OCI-LY3 (cell line): Measurements from ENCODE around the gene ERCC6L.

Source experiments
- H2AFZ ChIP-seq: fragments of 200-600, 300-600 bp; shearing (Covaris generic); 2 replicates; pipeline ENCODE4 v1.6.0; 2014; ENCODE audit warnings: antibody characterized with exemption, low read depth, low read length
- H3K27ac ChIP-seq: fragments of 200-600, 300-600 bp; sonication (generic); 2 replicates; pipeline ENCODE4 v1.5.1; 2014; ENCODE audit warnings: mild to moderate bottlenecking, low read length, moderate library complexity, mixed read lengths
- H3K27me3 ChIP-seq: fragments of 200-600, 300-600 bp; sonication (generic); 2 replicates; pipeline ENCODE4 v1.6.1; 2014; ENCODE audit warnings: low read depth, low read length, mixed read lengths
- H3K36me3 ChIP-seq: fragments of 200-600, 300-600 bp; sonication (generic); replicated peaks from 2 replicates; pipeline ENCODE3; 2014; ENCODE audit warnings: low read depth, low read length, mixed read lengths
- H3K4me1 ChIP-seq: fragments of 300-600, 200-600 bp; sonication (generic); 2 replicates; pipeline ENCODE4 v1.6.1; 2014; ENCODE audit warnings: low read length, mixed read lengths
- H3K4me2 ChIP-seq: fragments of 200-600, 300-600 bp; sonication (generic); 2 replicates; pipeline ENCODE4 v1.6.1; 2014; ENCODE audit warnings: low read length, mixed read lengths
- H3K4me3 ChIP-seq: fragments of 300-600, 200-600 bp; sonication (generic); 2 replicates; pipeline ENCODE4 v1.5.1; 2014; ENCODE audit warnings: antibody characterized with exemption, mild to moderate bottlenecking, low read length, moderate library complexity
- H3K79me2 ChIP-seq: fragments of 300-600, 200-600 bp; shearing (Covaris generic); 2 replicates; pipeline ENCODE4 v1.6.1; 2014; ENCODE audit warnings: mild to moderate bottlenecking, low read length, mixed read lengths
- H3K9ac ChIP-seq: fragments of 300-600, 200-600 bp; shearing (Covaris generic); 2 replicates; pipeline ENCODE4 v1.6.0; 2014; ENCODE audit warnings: mild to moderate bottlenecking, low read length, moderate library complexity
- H3K9me3 ChIP-seq: fragments of 200-600, 300-600 bp; shearing (Covaris generic); 2 replicates; pipeline ENCODE4 v1.6.1; 2014; ENCODE audit warnings: low read length, mixed read lengths; ENCODE audit not compliant: insufficient read depth
- H4K20me1 ChIP-seq: fragments of 200-600, 300-600 bp; sonication (generic); 2 replicates; pipeline ENCODE4 v1.6.1; 2016; ENCODE audit warnings: low read length, mixed read lengths; ENCODE audit not compliant: insufficient read depth
- EZH2phosphoT487 ChIP-seq: fragments of 200-600 bp; shearing (Covaris generic); IDR thresholded peaks from 2 replicates; pipeline ENCODE4 v1.6.1; 2018; ENCODE audit warnings: antibody characterized with exemption, mixed run types, low read depth
- TF ChIP-seq, protein P1 (sequence below): fragments of 200-600, 300-600 bp; sonication (generic); IDR thresholded peaks from 2 replicates; pipeline ENCODE4 v1.5.1; 2014; ENCODE audit warnings: antibody characterized with exemption, low read length, low read depth

The ERCC6L gene

DNA sequence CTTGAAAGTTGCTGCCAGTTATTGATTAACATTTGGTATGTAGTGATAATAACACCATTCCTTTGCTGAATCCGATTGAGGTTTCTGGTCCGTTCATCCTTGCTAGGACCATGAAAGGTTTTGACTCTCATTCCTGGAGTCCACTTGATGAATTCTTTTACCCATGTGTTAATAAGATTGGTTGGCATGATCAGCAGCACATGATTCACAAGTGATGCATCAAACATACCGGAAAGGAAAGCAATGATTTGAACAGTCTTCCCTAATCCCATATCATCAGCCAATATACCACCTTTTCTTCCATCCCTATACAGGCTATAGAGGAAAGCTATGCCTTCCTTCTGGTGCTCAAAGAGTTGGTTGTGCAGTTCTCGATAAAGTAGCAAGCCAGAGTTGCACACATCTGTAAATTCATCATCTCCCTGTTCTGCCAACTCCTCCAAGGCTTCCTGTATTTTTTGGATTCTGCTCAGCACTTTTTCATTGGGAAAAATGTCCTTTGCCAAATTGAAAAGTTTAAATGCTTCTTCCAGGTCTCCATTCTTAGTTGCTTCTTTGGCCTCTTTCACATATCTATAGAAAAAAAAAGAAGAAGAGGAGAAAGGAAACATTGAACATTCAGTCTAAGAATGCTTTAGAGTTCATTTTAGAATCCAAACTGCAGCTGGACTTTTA lies 30.6 kb downstream of the ERCC6L start:
- Histone ChIP-seq H3K9me3 (no peaks in the 10 kb centered on the region), H3K4me2 (no peak overlapping the region), H3K36me3 (peaks cover 25% of the 10 kb centered on the region), H3K27ac (no peak overlapping the region), H4K20me1 (peaks cover 12% of the 10 kb centered on the region), H3K9ac (no peak overlapping the region), H3K27me3 (no peaks in the 10 kb centered on the region), H2AFZ (no peak overlapping the region), H3K4me1 (no peaks in the 10 kb centered on the region), H3K4me3 (no peak overlapping the region), H3K79me2 (peaks cover 17% of the 10 kb centered on the region; the same call in 1 of the 2 replicates)
- TF ChIP-seq, protein P1, sequence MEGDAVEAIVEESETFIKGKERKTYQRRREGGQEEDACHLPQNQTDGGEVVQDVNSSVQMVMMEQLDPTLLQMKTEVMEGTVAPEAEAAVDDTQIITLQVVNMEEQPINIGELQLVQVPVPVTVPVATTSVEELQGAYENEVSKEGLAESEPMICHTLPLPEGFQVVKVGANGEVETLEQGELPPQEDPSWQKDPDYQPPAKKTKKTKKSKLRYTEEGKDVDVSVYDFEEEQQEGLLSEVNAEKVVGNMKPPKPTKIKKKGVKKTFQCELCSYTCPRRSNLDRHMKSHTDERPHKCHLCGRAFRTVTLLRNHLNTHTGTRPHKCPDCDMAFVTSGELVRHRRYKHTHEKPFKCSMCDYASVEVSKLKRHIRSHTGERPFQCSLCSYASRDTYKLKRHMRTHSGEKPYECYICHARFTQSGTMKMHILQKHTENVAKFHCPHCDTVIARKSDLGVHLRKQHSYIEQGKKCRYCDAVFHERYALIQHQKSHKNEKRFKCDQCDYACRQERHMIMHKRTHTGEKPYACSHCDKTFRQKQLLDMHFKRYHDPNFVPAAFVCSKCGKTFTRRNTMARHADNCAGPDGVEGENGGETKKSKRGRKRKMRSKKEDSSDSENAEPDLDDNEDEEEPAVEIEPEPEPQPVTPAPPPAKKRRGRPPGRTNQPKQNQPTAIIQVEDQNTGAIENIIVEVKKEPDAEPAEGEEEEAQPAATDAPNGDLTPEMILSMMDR = no peak
- no peak for TF ChIP-seq EZH2phosphoT487

DNA sequence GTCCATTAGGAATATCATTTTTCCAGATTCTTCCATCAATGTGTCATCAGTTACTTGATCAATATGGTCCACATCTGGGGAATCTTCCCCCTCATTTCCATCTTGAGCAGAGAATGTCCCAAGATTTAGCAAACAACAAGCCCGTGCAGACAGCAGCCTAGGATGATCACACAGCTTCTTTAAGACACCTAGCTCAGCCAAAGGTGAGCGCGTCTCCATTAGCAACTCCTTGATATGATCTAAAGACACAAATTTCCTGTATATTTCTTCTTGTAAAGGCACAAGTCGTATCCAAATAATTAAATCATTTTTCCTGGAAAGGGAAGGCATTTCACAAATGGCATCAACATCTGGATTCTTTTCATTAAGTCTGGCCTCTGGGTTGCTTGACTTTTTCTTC lies 31.5 kb downstream of the ERCC6L start:
- Histone ChIP-seq H3K4me1 (no peaks in the 10 kb centered on the region), H3K36me3 (peaks cover 25% of the 10 kb centered on the region)

DNA sequence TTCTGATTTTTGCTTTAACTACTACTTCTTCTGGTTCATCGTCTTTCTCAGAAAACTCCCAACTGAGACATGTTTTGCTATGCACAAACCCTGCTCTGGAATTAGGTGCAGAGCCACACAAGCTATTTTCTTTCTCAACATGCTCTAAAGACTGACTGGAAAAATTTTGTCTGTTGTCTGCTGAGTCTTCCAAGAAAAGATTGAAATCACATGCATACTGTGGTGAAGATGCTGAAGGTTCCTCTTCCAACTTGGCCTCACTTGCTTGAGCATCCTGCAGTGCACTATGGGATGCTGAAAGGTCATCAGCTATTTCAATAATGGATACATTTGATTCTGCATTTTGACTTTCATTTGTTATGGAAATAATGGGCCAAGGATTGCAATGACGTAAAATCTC lies 33.1 kb downstream of the ERCC6L start:
- Histone ChIP-seq H3K4me3 (no peak overlapping the region), H3K36me3 (peaks cover 25% of the 10 kb centered on the region), H3K79me2 (peaks cover 12% of the 10 kb centered on the region; the same call in 1 of the 2 replicates)

More for the DNA sequence above, 31.5 kb downstream of the ERCC6L start:
- Histone ChIP-seq H3K9me3 (no peaks in the 10 kb centered on the region), H3K27ac (no peak overlapping the region), H2AFZ (no peak overlapping the region), H3K4me2 (no peak overlapping the region), H3K79me2 (peaks cover 17% of the 10 kb centered on the region; the same call in 1 of the 2 replicates), H3K4me3 (no peak overlapping the region), H3K27me3 (no peaks in the 10 kb centered on the region), H4K20me1 (peaks cover 12% of the 10 kb centered on the region), H3K9ac (no peak overlapping the region)
- TF ChIP-seq EZH2phosphoT487 = no peak
- TF ChIP-seq, protein P1 = no peak

DNA sequence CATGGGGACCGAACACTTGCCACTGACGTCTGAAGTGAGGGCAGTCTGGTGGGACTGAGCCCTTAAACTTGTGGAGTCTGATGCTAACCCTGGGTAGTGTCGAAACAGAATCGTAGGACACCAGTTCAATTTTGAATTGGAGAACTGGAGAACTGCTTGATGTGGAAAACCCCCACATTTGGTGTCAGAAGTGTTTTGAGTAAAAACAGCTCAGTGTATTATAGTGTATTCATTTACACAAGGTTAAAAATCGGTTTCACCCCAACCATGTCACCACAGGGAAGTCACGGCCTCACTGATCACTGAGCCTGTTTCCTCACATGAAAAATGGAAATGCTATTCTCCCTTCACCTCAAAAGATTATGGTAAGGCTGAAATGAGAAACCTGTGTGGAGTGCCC lies 35.4 kb downstream of the ERCC6L start:
- Histone ChIP-seq H3K9ac (no peak overlapping the region), H3K4me2 (no peak overlapping the region), H3K4me3 (no peak overlapping the region), H3K4me1 (no peaks in the 10 kb centered on the region), H3K79me2 (no peaks in the 10 kb centered on the region; the same call in 1 of the 2 replicates), H3K9me3 (no peaks in the 10 kb centered on the region), H4K20me1 (no peaks in the 10 kb centered on the region), H3K36me3 (peaks cover 27% of the 10 kb centered on the region), H3K27ac (no peak overlapping the region), H3K27me3 (no peaks in the 10 kb centered on the region), H2AFZ (no peak overlapping the region)
- TF ChIP-seq EZH2phosphoT487 = no peak
- TF ChIP-seq, protein P1 = no peak

More for the DNA sequence above, 33.1 kb downstream of the ERCC6L start:
- no peak overlapping the region for H3K9ac ChIP-seq
- no peaks in the 10 kb centered on the region for H3K9me3 ChIP-seq
- H2AFZ ChIP-seq = no peak overlapping the region
- H3K4me1 ChIP-seq = no peaks in the 10 kb centered on the region
- peaks cover 9% of the 10 kb centered on the region for H4K20me1 ChIP-seq
- H3K27me3 ChIP-seq = no peaks in the 10 kb centered on the region
- TF ChIP-seq EZH2phosphoT487 = no peak
- TF ChIP-seq, protein P1 = no peak
- no peak overlapping the region for H3K4me2 ChIP-seq
- no peak overlapping the region for H3K27ac ChIP-seq
